ENCODE measurements around the gene IL31.
A peak's percentile ranks its signal among the peaks of the same experiment; 100 is the strongest.
"Not testable (repeated sequence)": the region's sequence is repeated elsewhere in the genome, so short reads cannot be mapped to it uniquely, and the experiment has no call there.

The IL31 gene

GRCh38 chr12:122184517-122184916 lies 10.5 kb upstream of the IL31 start:
- H3K27ac ChIP-seq (ENCODE audit: low read length), result no peak overlapping the region
- TF ChIP-seq, protein P1, sequence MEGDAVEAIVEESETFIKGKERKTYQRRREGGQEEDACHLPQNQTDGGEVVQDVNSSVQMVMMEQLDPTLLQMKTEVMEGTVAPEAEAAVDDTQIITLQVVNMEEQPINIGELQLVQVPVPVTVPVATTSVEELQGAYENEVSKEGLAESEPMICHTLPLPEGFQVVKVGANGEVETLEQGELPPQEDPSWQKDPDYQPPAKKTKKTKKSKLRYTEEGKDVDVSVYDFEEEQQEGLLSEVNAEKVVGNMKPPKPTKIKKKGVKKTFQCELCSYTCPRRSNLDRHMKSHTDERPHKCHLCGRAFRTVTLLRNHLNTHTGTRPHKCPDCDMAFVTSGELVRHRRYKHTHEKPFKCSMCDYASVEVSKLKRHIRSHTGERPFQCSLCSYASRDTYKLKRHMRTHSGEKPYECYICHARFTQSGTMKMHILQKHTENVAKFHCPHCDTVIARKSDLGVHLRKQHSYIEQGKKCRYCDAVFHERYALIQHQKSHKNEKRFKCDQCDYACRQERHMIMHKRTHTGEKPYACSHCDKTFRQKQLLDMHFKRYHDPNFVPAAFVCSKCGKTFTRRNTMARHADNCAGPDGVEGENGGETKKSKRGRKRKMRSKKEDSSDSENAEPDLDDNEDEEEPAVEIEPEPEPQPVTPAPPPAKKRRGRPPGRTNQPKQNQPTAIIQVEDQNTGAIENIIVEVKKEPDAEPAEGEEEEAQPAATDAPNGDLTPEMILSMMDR (IDR thresholded peaks at IDR 0.05; ENCODE audit: low read depth, low read length), result no peak
- TF ChIP-seq EZH2phosphoT487 (IDR thresholded peaks at IDR 0.05; ENCODE audit: low read depth), result no peak
- no peak overlapping the region for H3K4me3 ChIP-seq (ENCODE audit: low read length)
- H3K79me2 ChIP-seq (ENCODE audit: low read length), result no peaks in the 10 kb centered on the region
- 0 out of 2 replicates have a peak, but pooled peaks cover 3% of the 10 kb centered on the region for H3K4me1 ChIP-seq (ENCODE audit: low read length)
- H3K27me3 ChIP-seq (ENCODE audit: low read depth, low read length), result no peaks in the 10 kb centered on the region
- no peaks in the 10 kb centered on the region for H3K36me3 ChIP-seq (replicated peaks; ENCODE audit: low read depth, low read length)
- no peak overlapping the region for H3K9ac ChIP-seq (ENCODE audit: low read length)
- no peaks in the 10 kb centered on the region for H3K9me3 ChIP-seq (ENCODE audit: insufficient read depth, low read length)
- no peaks in the 10 kb centered on the region for H4K20me1 ChIP-seq (ENCODE audit: insufficient read depth, low read length)
- H2AFZ ChIP-seq (ENCODE audit: low read depth, low read length), result no peak overlapping the region
- no peak overlapping the region for H3K4me2 ChIP-seq (ENCODE audit: low read length)

- no peaks in the 10 kb centered on the region for H3K9me3 ChIP-seq (ENCODE audit: insufficient read depth, low read length)
- H3K4me1 ChIP-seq (ENCODE audit: low read length), result 0 out of 2 replicates have a peak, but pooled peaks cover 3% of the 10 kb centered on the region
- H3K4me2 ChIP-seq (ENCODE audit: low read length), result peak overlapping the region; percentile 75
- peak overlapping the region; percentile 83 for H3K4me3 ChIP-seq (ENCODE audit: low read length)
- peak overlapping the region; percentile 47; the same call in 1 of the 2 replicates for H3K9ac ChIP-seq (ENCODE audit: low read length)
- H2AFZ ChIP-seq (ENCODE audit: low read depth, low read length), result peak overlapping the region; percentile 47; the same call in 1 of the 2 replicates
- no peaks in the 10 kb centered on the region for H3K27me3 ChIP-seq (ENCODE audit: low read depth, low read length)
- H3K36me3 ChIP-seq (replicated peaks; ENCODE audit: low read depth, low read length), result no peaks in the 10 kb centered on the region
- no peaks in the 10 kb centered on the region for H3K79me2 ChIP-seq (ENCODE audit: low read length)
- TF ChIP-seq, protein P1 (IDR thresholded peaks at IDR 0.05; ENCODE audit: low read depth, low read length), result no peak
- no peak for TF ChIP-seq EZH2phosphoT487 (IDR thresholded peaks at IDR 0.05; ENCODE audit: low read depth)
- no peak overlapping the region for H3K27ac ChIP-seq (ENCODE audit: low read length)
- no peaks in the 10 kb centered on the region for H4K20me1 ChIP-seq (ENCODE audit: insufficient read depth, low read length)
Observed at GRCh38 chr12:122183588-122183940, 9.5 kb upstream of the IL31 start.

- Histone ChIP-seq H4K20me1 (ENCODE audit: insufficient read depth, low read length) (no peaks in the 10 kb centered on the region), H3K4me3 (ENCODE audit: low read length) (peak within 1 kb of the TSS; percentile 83), H3K36me3 (replicated peaks; ENCODE audit: low read depth, low read length) (no peaks in the 10 kb centered on the region), H3K9me3 (ENCODE audit: insufficient read depth, low read length) (no peaks in the 10 kb centered on the region), H2AFZ (ENCODE audit: low read depth, low read length) (peak within 1 kb of the TSS; percentile 47), H3K79me2 (ENCODE audit: low read length) (no peaks in the 10 kb centered on the region), H3K27ac (ENCODE audit: low read length) (no peak within 1 kb of the TSS), H3K27me3 (ENCODE audit: low read depth, low read length) (no peaks in the 10 kb centered on the region), H3K4me2 (ENCODE audit: low read length) (peak within 1 kb of the TSS; percentile 75), H3K9ac (ENCODE audit: low read length) (peak within 1 kb of the TSS; percentile 47; the same call in 1 of the 2 replicates), H3K4me1 (ENCODE audit: low read length) (0 out of 2 replicates have a peak, but pooled peaks cover 3% of the 10 kb centered on the region)
- TF ChIP-seq, protein P1 (IDR thresholded peaks at IDR 0.05; ENCODE audit: low read depth, low read length), result no peak
- TF ChIP-seq EZH2phosphoT487 (IDR thresholded peaks at IDR 0.05; ENCODE audit: low read depth), result no peak
Observed at GRCh38 chr12:122182887-122183587, 9.0 kb upstream of the IL31 start, which contains the start of gene LRRC43. LRRC43 (plus strand) TSS chr12:122183123; CDS start chr12:122183145, 22 bp downstream.

- H3K4me2 ChIP-seq (ENCODE audit: low read length); H2AFZ ChIP-seq (ENCODE audit: low read depth, low read length); H3K4me3 ChIP-seq (ENCODE audit: low read length); H3K79me2 ChIP-seq (ENCODE audit: low read length); H3K27me3 ChIP-seq (ENCODE audit: low read depth, low read length); H3K27ac ChIP-seq (ENCODE audit: low read length); H3K4me1 ChIP-seq (ENCODE audit: low read length); H4K20me1 ChIP-seq (ENCODE audit: insufficient read depth, low read length); H3K9ac ChIP-seq (ENCODE audit: low read length); H3K9me3 ChIP-seq (ENCODE audit: insufficient read depth, low read length); H3K36me3 ChIP-seq (replicated peaks; ENCODE audit: low read depth, low read length): not testable (repeated sequence)
Observed at GRCh38 chr12:122176473-122176872, 2.5 kb upstream of the IL31 start.

All from OCI-LY3 (cell line).